ENCODE results near the gene ANXA6.
A peak's percentile ranks its signal among the peaks of the same experiment; 100 is the strongest.

ANXA6 gene

GRCh38 chr5:151081431-151082281 is 75.9 kb downstream of the ANXA6 start:
- DNase-seq (ENCODE audit: low spot score), result no peak

- DNase-seq (ENCODE audit: low spot score), result peak; percentile 89
Observed at GRCh38 chr5:151080613-151081430, 76.8 kb downstream of the ANXA6 start, which contains the start of gene TNIP1. Gene TNIP1 (minus strand): TSS chr5:151081034. CDS start chr5:151065095, 15,939 bp downstream.

GRCh38 chr5:151079838-151080612 is 77.6 kb downstream of the ANXA6 start:
- DNase-seq (ENCODE audit: low spot score), result no peak

- no peak for DNase-seq (ENCODE audit: low spot score)
Observed at GRCh38 chr5:151078490-151079262, 78.9 kb downstream of the ANXA6 start.

DNA sequence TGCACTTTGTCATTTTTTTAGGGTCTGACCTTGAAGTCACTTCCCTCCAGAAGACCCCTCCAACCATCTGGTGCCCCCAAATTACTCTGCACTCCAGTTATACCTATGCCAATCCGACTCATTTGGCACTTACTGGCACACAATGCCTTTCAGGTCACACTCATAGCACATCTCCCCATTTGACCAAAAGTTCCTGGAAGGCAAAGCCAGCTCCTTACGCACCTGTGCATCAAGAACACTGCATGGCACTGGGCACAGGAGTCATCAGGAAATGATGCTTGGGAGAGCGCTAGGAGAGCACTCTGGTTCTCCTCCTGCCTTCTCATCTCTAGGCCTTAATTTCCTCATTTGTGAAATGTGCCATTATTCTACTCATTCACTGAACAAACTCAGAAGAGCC is 79.6 kb downstream of the ANXA6 start:
- DNase-seq (ENCODE audit: low spot score), result no peak

DNA sequence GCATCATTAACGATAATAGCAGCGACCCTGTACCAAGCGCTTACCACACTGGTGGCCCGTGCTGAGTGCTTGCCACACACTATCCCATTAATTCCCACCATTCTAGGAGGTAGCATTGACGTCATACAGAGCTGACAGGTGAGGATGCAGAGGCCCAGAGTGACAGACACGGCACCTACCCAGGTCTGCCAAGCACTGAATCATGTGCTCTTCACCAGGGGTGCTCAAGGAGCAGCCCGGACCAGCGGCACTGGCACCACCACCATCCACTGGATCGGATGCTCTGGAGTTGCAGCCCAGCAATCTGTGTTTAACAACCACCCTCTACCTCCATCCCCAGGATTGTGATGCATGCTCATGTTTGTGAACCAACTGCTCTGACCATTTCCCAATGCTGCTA is 80.2 kb downstream of the ANXA6 start:
- no peak for DNase-seq (ENCODE audit: low spot score)

GRCh38 chr5:151076616-151077015 is 81.0 kb downstream of the ANXA6 start:
- DNase-seq (ENCODE audit: low spot score), result no peak

- DNase-seq (ENCODE audit: low spot score), result no peak
Observed at GRCh38 chr5:151075698-151076331, 81.8 kb downstream of the ANXA6 start.

DNA sequence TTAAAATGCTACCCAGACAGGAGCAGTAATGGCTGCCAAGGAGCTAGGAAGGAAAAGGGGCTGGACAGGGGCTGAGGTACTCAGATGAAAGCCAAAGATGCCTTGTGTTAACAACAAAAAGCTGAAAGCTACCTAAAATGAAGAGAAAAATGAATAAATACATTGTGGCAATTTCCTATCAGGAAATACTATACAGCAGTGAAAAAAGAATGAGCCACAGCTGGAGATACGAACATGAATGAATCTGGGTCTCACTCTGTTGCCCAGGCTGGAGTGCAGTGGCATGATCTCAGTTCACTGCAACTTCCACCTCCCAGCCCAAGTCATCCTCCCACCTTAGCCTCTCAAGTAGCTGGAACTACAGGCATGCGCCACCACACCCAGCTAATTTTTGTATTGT is 83.0 kb downstream of the ANXA6 start:
- no peak for DNase-seq (ENCODE audit: low spot score)

- no peak for DNase-seq (ENCODE audit: low spot score)
Observed at GRCh38 chr5:151073280-151073679, 84.3 kb downstream of the ANXA6 start.

- DNase-seq (ENCODE audit: low spot score), result no peak
Observed at GRCh38 chr5:151072630-151073025, 85.0 kb downstream of the ANXA6 start.

DNA sequence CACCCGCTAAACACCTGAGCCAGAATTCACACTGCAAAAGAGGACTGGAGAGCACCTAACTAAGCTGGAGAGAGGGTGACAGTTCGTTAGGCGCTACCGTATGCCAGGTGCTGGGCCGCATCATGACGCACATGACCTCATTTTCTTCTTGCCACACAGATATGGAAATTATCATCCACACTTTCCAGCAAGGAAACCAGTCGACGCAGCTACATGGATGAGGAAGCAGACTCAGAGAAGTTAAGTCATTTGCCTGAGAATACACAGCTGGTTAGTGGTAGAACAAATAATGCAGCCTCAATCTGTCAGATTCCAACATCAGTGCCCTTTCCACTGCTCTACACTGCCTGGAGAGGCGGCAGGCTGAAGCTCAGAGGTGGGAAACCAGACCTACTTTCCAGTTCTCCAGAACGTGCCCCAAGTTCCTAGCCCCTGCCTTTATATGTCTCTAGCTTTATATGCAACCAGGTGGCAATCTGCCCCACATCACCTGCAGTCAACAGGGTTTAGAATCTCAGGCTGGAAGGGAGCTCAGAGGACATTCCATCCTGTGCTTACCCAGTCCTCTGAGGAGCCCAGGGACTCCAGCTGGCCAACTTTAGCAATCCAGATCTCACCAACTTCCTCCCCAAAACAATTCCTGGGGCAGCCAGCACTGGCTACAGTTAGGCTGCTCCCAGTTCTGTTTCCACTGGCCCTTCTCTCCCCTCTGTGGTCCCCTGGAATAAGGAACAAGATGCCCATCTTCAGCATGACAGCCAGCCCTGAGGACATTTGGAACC is 85.5 kb downstream of the ANXA6 start:
- DNase-seq (ENCODE audit: low spot score), result no peak

DNA sequence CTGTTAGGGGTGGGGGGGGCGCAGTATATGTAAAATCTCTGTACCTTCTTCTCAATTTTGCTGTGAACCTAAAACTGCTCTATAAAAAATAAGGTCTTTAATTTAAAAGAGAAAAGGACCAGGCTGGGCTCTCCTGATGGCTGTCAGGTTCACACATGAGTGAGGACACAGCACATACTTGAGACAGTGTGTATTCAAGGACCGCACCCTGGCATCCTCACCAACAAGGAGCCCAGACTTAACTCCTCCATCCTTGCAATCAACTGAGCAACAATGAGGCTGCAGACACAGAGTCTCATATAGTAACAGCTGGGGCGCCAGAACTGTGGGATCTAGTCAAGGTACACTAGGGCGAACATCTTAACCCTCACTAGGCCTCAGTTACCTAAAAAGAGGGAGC is 86.6 kb downstream of the ANXA6 start:
- DNase-seq (ENCODE audit: low spot score), result no peak

GRCh38 chr5:151070449-151070848 is 87.1 kb downstream of the ANXA6 start:
- DNase-seq (ENCODE audit: low spot score), result no peak

- DNase-seq (ENCODE audit: low spot score), result no peak
Observed at GRCh38 chr5:151068433-151069197, 89.0 kb downstream of the ANXA6 start.

GRCh38 chr5:151067632-151068432 is 89.7 kb downstream of the ANXA6 start:
- DNase-seq (ENCODE audit: low spot score), result no peak

DNA sequence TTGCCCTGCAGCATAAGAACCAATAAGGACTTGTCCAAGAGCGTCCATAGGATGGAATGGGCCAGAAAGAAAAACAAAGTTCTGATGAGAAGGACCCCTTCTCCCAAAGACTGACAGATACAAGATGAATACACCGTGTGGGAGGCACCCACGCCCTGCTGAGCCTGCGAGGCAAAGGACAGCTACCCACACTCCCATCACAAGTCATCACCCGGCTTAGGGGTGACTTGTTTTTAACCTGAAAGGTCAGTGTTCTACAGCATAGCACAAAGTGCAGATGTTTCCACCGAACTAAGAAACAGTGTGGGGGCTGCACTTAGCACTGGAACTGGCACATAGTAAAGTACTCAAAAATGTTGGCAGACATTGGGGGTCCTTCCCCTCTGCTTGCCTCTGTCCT is 90.7 kb downstream of the ANXA6 start:
- DNase-seq (ENCODE audit: low spot score), result no peak

DNA sequence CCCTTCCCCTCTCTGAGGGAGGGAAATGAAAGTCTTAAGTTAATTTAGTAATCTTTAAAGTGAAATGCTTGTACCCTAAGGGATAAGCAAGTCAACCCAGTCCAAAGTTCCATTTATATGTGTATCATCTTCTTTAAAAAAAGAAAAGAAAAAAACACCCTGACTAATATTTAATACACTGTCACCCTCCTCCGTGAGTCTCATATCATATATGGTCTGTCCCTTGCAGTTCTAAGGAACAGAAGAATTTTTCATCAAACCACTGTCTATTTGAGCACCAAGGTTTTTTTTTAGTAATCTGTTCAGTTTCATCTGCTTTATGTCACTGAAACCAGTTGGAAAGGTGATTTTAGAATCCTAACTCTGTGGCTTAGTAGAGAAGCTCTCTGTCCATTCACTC is 92.0 kb downstream of the ANXA6 start:
- DNase-seq (ENCODE audit: low spot score), result no peak
